Measurements from ENCODE around the gene KCNIP4. TPM values are rescaled to one million over a fixed set of nuclear protein-coding genes. Genes with fewer than 3 reads are reported as not detected.

The KCNIP4 gene
- polyA plus RNA-seq, 2 donors, result 0.12 TPM; not detected in 1

DNA sequence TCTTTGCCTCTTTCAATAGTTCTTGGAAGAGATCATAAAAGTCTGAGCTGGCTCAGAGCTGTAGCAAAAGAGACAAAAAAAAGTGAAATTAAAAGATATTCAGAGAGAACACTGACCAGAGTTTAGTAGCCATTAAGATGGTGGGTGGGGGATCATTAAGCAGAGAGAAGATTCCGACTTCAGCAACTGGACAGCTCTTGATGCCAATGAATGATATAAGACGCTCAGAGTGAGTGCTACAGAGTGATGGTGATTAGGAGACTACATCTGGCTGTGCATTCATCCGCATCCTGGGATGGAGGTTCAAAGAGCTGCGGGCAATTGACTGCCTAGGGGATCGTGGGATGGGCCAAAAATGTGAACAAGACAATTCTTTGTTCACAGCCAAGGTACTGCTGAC is 1069.8 kb downstream of the KCNIP4 start:
- Histone ChIP-seq H3K36me3 (ENCODE audit: control insufficient read depth in 2 of 2, insufficient read depth in 2 of 2, low read length in 1 of 2) (no peaks in the 10 kb centered on the region), H3K4me3 (ENCODE audit: low read depth in 1 of 2, low read length in 2 of 2) (no peak overlapping the region), H3K9me3 (ENCODE audit: control insufficient read depth in 2 of 2, insufficient read depth in 1 of 2, low read depth in 1 of 2, low read length in 1 of 2) (no peaks in the 10 kb centered on the region), H3K27ac (ENCODE audit: low read depth in 2 of 2, low read length in 1 of 2) (no peak overlapping the region), H3K4me1 (ENCODE audit: control insufficient read depth in 2 of 2, insufficient read depth in 2 of 2, low read length in 1 of 2) (no peaks in the 10 kb centered on the region), H3K27me3 (ENCODE audit: control insufficient read depth in 1 of 2, insufficient read depth in 2 of 2, low read length in 2 of 2) (no peaks in the 10 kb centered on the region)
- WGBS, 2 donors, result 68 to 77% methylated on average over 5 of the region's 5 CpGs

DNA sequence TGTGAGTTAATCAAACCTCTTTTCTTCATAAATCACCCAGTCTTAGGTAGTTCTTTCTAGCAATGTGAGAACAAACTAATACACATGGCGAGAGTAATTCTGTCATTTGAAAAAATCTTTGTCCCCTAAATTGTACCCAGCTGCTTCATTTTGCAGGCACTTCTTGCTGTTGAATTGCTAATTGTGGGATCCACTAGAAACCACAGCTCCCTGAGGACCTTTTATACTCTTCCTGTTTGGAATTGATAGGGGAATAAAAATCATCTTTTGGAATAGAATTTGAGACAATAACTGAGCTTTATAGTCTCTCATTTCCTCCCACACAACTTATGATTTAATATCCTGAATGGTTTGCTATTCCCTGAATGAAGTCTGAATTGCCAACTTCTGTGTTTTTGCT is 1078.1 kb downstream of the KCNIP4 start:
- WGBS, 2 donors, result 73 to 81% methylated on average over 1 of the region's 1 CpG
- Histone ChIP-seq H3K27ac (ENCODE audit: low read depth in 2 of 2, low read length in 1 of 2) (no peak overlapping the region), H3K9me3 (ENCODE audit: control insufficient read depth in 2 of 2, insufficient read depth in 1 of 2, low read depth in 1 of 2, low read length in 1 of 2) (no peaks in the 10 kb centered on the region), H3K4me1 (ENCODE audit: control insufficient read depth in 2 of 2, insufficient read depth in 2 of 2, low read length in 1 of 2) (no peaks in the 10 kb centered on the region), H3K4me3 (ENCODE audit: low read depth in 1 of 2, low read length in 2 of 2) (no peak overlapping the region), H3K36me3 (ENCODE audit: control insufficient read depth in 2 of 2, insufficient read depth in 2 of 2, low read length in 1 of 2) (no peaks in the 10 kb centered on the region), H3K27me3 (ENCODE audit: control insufficient read depth in 1 of 2, insufficient read depth in 2 of 2, low read length in 2 of 2) (no peaks in the 10 kb centered on the region)

DNA sequence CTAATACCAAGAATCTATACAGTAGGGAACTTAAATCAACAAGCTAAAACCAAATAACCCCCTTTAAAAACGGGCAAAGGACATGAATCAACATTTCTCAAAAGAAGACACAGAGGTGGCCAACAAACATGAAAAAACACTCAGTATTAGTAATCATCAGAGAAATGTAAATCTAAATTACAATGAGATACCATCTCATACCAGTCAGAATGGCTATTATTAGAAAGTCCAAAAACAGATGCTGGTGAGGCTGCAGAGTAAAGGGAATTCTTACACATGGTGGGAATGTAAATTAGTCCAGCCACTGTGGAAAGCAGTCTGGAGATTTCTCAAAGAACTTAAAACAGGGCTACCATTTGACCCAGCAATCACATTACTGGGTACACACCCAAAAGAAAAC is 1080.5 kb downstream of the KCNIP4 start:
- no peak overlapping the region for H3K4me3 ChIP-seq (ENCODE audit: low read depth in 1 of 2, low read length in 2 of 2)
- H3K9me3 ChIP-seq (ENCODE audit: control insufficient read depth in 2 of 2, insufficient read depth in 1 of 2, low read depth in 1 of 2, low read length in 1 of 2), result no peaks in the 10 kb centered on the region
- H3K27ac ChIP-seq (ENCODE audit: low read depth in 2 of 2, low read length in 1 of 2), result no peak overlapping the region
- no peaks in the 10 kb centered on the region for H3K27me3 ChIP-seq (ENCODE audit: control insufficient read depth in 1 of 2, insufficient read depth in 2 of 2, low read length in 2 of 2)
- H3K4me1 ChIP-seq (ENCODE audit: control insufficient read depth in 2 of 2, insufficient read depth in 2 of 2, low read length in 1 of 2), result no peaks in the 10 kb centered on the region
- WGBS, 2 donors, result 21 to 52% methylated on average over 1 of the region's 1 CpG
- H3K36me3 ChIP-seq (ENCODE audit: control insufficient read depth in 2 of 2, insufficient read depth in 2 of 2, low read length in 1 of 2), result no peaks in the 10 kb centered on the region

DNA sequence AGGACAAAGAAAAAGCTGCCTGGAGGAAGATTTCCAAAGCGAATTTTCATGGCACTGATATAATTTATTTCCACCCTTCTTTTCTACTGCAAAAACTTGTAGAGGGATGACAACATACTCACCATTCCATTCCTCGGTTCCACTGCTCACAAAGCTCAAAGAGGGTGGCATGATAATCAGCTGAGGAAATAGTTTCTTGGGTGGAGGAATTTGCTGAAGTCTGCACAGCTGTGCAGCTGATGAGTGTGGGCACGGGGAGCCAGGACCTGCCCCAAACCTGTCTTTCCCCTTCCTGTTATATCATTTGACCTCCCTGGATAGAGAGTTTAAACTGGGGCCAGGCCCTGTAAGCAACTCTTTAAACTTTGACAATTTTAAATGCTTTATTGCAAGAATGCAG is 1087.7 kb downstream of the KCNIP4 start:
- Histone ChIP-seq H3K36me3 (ENCODE audit: control insufficient read depth in 2 of 2, insufficient read depth in 2 of 2, low read length in 1 of 2) (no peaks in the 10 kb centered on the region), H3K27me3 (ENCODE audit: control insufficient read depth in 1 of 2, insufficient read depth in 2 of 2, low read length in 2 of 2) (no peaks in the 10 kb centered on the region), H3K4me1 (ENCODE audit: control insufficient read depth in 2 of 2, insufficient read depth in 2 of 2, low read length in 1 of 2) (no peaks in the 10 kb centered on the region), H3K4me3 (ENCODE audit: low read depth in 1 of 2, low read length in 2 of 2) (no peak overlapping the region), H3K27ac (ENCODE audit: low read depth in 2 of 2, low read length in 1 of 2) (no peak overlapping the region), H3K9me3 (ENCODE audit: control insufficient read depth in 2 of 2, insufficient read depth in 1 of 2, low read depth in 1 of 2, low read length in 1 of 2) (no peaks in the 10 kb centered on the region)
- WGBS, 2 donors, result 67 to 70% methylated on average over 3 of the region's 3 CpGs

DNA sequence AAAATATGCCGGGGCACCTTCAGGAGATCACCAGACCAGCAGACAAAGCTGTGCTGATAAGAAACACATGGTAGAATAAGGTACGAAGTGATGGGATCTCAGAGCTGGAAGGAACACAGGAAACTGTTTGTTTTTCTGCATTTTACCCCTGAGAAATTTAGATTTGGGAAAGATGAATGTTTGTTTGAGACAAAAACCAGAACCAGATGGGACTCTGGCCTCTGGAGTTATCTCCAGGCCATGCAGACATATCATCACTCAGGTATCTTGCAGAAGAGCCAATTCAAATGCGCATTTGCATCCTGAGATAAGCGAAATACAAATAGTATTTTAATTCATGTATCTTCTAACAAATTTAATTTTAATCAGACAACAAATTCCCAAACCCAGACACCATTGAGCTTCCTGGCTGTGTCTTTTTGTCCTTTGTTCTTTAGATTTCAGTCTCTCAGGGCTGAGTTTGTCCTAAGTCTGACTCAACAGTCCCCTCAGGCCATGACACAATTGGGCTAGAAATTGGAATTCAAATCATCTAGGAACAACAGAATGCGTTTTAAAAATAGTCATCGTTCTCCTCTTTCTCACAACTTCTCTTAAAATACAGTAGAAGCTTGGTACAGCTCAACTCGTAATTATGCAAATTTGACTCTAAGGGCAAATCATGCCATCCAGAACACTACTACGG is 1089.3 kb downstream of the KCNIP4 start:
- H3K4me3 ChIP-seq (ENCODE audit: low read depth in 1 of 2, low read length in 2 of 2), result no peak overlapping the region
- H3K9me3 ChIP-seq (ENCODE audit: control insufficient read depth in 2 of 2, insufficient read depth in 1 of 2, low read depth in 1 of 2, low read length in 1 of 2), result no peaks in the 10 kb centered on the region
- no peaks in the 10 kb centered on the region for H3K27me3 ChIP-seq (ENCODE audit: control insufficient read depth in 1 of 2, insufficient read depth in 2 of 2, low read length in 2 of 2)
- H3K4me1 ChIP-seq (ENCODE audit: control insufficient read depth in 2 of 2, insufficient read depth in 2 of 2, low read length in 1 of 2), result no peaks in the 10 kb centered on the region
- no peak overlapping the region for H3K27ac ChIP-seq (ENCODE audit: low read depth in 2 of 2, low read length in 1 of 2)
- WGBS, 2 donors, result 74 to 79% methylated on average over 8 of the region's 8 CpGs
- no peaks in the 10 kb centered on the region for H3K36me3 ChIP-seq (ENCODE audit: control insufficient read depth in 2 of 2, insufficient read depth in 2 of 2, low read length in 1 of 2)

DNA sequence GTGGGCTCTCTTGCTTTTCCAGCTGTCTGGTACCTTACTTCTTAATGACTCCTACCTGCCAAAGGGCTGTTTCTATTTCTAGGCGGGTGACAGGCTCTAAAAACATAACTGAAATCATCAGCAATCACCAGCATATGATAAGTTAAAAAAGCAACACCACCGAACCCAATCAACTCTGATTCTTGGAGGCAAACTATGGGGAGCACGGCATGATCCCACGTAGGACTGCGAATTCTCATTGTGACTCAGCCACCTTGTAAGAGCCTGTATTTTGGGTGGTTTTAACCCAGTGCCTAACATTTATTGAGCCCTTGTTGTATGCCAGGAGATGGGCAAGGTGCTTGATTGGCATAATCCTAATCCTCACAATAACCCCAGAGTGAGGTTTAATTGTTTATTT is 1091.5 kb downstream of the KCNIP4 start:
- Histone ChIP-seq H3K36me3 (ENCODE audit: control insufficient read depth in 2 of 2, insufficient read depth in 2 of 2, low read length in 1 of 2) (no peaks in the 10 kb centered on the region), H3K27me3 (ENCODE audit: control insufficient read depth in 1 of 2, insufficient read depth in 2 of 2, low read length in 2 of 2) (no peaks in the 10 kb centered on the region), H3K4me1 (ENCODE audit: control insufficient read depth in 2 of 2, insufficient read depth in 2 of 2, low read length in 1 of 2) (no peaks in the 10 kb centered on the region), H3K27ac (ENCODE audit: low read depth in 2 of 2, low read length in 1 of 2) (no peak overlapping the region), H3K4me3 (ENCODE audit: low read depth in 1 of 2, low read length in 2 of 2) (no peak overlapping the region), H3K9me3 (ENCODE audit: control insufficient read depth in 2 of 2, insufficient read depth in 1 of 2, low read depth in 1 of 2, low read length in 1 of 2) (no peaks in the 10 kb centered on the region)
- WGBS, 2 donors, result 87 to 88% methylated on average over 5 of the region's 5 CpGs

DNA sequence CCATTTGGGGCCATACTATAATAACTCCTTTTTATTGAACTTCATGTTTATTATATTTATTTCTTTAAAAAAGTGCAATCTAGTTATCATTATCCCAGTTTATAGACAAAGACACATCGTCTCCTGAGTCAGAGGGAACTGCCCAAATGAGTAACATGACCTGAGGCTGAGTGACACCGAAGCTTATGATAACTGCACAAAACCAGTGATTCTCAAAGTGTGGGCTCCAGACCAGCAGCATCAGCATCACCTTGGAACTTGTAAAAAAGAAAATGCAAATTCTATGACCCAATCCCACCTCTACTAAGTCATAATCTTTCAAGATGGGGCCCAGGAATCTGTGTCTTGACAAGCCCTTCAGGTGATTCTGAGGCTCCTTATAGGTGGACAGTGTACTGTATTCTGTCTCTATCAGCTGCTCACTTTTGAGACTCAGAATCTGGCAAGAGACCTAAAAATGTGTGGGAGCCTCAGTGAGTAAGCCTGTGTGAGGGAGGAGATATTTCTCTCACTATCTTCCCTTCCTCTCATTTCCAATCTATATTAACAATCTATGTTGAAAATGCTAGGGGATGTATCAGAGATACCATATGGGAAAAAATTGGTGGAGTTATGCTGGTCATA is 1101.3 kb downstream of the KCNIP4 start:
- Histone ChIP-seq H3K27ac (ENCODE audit: low read depth in 2 of 2, low read length in 1 of 2) (no peak overlapping the region), H3K9me3 (ENCODE audit: control insufficient read depth in 2 of 2, insufficient read depth in 1 of 2, low read depth in 1 of 2, low read length in 1 of 2) (no peaks in the 10 kb centered on the region), H3K4me3 (ENCODE audit: low read depth in 1 of 2, low read length in 2 of 2) (no peak overlapping the region), H3K36me3 (ENCODE audit: control insufficient read depth in 2 of 2, insufficient read depth in 2 of 2, low read length in 1 of 2) (no peaks in the 10 kb centered on the region), H3K4me1 (ENCODE audit: control insufficient read depth in 2 of 2, insufficient read depth in 2 of 2, low read length in 1 of 2) (no peaks in the 10 kb centered on the region), H3K27me3 (ENCODE audit: control insufficient read depth in 1 of 2, insufficient read depth in 2 of 2, low read length in 2 of 2) (no peaks in the 10 kb centered on the region)
- 22 to 24% methylated on average over 2 of the region's 2 CpGs for WGBS, 2 donors

DNA sequence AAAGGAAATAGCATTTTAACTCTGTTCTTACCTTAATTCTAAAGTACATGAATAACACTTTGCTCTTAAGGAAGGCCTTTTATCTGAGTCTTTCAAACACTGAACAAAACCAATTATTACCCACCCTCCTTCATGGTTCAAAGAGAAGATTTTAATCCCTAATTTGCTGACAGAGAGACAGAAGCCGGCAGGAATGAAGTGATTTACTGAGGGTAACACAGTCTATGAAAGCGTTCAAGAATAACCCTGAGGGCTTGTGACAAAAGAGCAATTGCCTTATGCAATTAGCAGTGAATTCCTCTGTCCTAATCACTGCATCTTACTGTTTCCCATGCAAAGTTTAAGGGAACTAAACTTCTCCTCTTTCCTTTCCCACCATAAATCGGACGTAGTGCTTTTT is 1104.3 kb downstream of the KCNIP4 start:
- no peaks in the 10 kb centered on the region for H3K36me3 ChIP-seq (ENCODE audit: control insufficient read depth in 2 of 2, insufficient read depth in 2 of 2, low read length in 1 of 2)
- H3K27me3 ChIP-seq (ENCODE audit: control insufficient read depth in 1 of 2, insufficient read depth in 2 of 2, low read length in 2 of 2), result no peaks in the 10 kb centered on the region
- WGBS, 2 donors, result 54 to 61% methylated on average over 4 of the region's 4 CpGs
- no peak overlapping the region for H3K27ac ChIP-seq (ENCODE audit: low read depth in 2 of 2, low read length in 1 of 2)
- no peaks in the 10 kb centered on the region for H3K9me3 ChIP-seq (ENCODE audit: control insufficient read depth in 2 of 2, insufficient read depth in 1 of 2, low read depth in 1 of 2, low read length in 1 of 2)
- no peak overlapping the region for H3K4me3 ChIP-seq (ENCODE audit: low read depth in 1 of 2, low read length in 2 of 2)
- H3K4me1 ChIP-seq (ENCODE audit: control insufficient read depth in 2 of 2, insufficient read depth in 2 of 2, low read length in 1 of 2), result peaks cover 0 to 2% of the 10 kb centered on the region in 2 donors

DNA sequence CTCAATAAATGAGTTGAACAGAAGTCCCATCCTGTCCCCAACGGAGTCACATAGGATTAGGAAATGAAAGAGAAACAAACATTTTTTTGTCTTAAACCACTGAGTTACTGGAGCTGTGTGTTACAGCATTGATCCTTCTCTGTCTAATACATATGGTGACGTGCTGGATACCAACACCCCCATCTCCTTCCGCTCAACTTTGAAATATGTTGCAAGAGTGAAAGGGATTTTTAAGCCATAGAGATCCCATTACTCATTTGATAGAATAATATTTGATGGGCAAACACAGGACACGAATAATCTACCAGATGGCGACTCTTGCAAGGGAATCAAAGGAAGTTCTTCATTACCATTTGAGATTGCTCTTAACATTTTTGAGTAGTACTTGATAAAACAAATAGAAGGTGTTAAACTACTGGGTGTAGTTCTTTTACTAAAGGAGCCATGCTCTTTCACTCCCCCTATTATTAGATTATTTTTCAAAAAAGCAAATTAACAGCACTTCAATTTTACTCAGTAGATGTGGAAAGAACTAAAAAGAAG is 1107.9 kb downstream of the KCNIP4 start:
- Histone ChIP-seq H3K27ac (ENCODE audit: low read depth in 2 of 2, low read length in 1 of 2) (no peak overlapping the region), H3K36me3 (ENCODE audit: control insufficient read depth in 2 of 2, insufficient read depth in 2 of 2, low read length in 1 of 2) (no peaks in the 10 kb centered on the region), H3K4me1 (ENCODE audit: control insufficient read depth in 2 of 2, insufficient read depth in 2 of 2, low read length in 1 of 2) (peaks cover 0 to 2% of the 10 kb centered on the region in 2 donors), H3K4me3 (ENCODE audit: low read depth in 1 of 2, low read length in 2 of 2) (no peak overlapping the region), H3K27me3 (ENCODE audit: control insufficient read depth in 1 of 2, insufficient read depth in 2 of 2, low read length in 2 of 2) (no peaks in the 10 kb centered on the region), H3K9me3 (ENCODE audit: control insufficient read depth in 2 of 2, insufficient read depth in 1 of 2, low read depth in 1 of 2, low read length in 1 of 2) (no peaks in the 10 kb centered on the region)
- WGBS, 2 donors, result 67 to 80% methylated on average over 5 of the region's 5 CpGs

DNA sequence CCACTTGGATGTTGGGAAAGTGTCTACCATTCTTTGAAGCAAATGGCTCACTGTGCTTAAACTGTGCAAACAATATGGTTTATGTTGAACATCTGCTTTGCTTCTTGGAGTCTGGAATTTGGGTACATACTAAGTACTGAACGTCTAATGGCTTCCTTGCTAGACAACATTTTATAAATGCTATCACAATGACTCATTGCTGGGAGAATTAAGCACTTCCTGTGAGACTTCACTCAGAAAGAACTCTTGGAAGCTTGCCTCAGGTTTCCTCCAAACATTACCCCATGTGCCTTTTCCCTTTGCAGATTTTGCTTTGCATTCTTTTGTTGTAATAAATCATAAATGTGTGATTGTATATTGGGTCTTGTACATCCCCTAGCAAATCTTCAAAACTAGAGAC is 1108.6 kb downstream of the KCNIP4 start:
- no peaks in the 10 kb centered on the region for H3K36me3 ChIP-seq (ENCODE audit: control insufficient read depth in 2 of 2, insufficient read depth in 2 of 2, low read length in 1 of 2)
- no peaks in the 10 kb centered on the region for H3K27me3 ChIP-seq (ENCODE audit: control insufficient read depth in 1 of 2, insufficient read depth in 2 of 2, low read length in 2 of 2)

More for the DNA sequence above, 1108.6 kb downstream of the KCNIP4 start:
- Histone ChIP-seq H3K9me3 (ENCODE audit: control insufficient read depth in 2 of 2, insufficient read depth in 1 of 2, low read depth in 1 of 2, low read length in 1 of 2) (no peaks in the 10 kb centered on the region), H3K4me3 (ENCODE audit: low read depth in 1 of 2, low read length in 2 of 2) (no peak overlapping the region), H3K4me1 (ENCODE audit: control insufficient read depth in 2 of 2, insufficient read depth in 2 of 2, low read length in 1 of 2) (peaks cover 0 to 2% of the 10 kb centered on the region in 2 donors), H3K27ac (ENCODE audit: low read depth in 2 of 2, low read length in 1 of 2) (no peak overlapping the region)
- 5 to 6% methylated on average over 1 of the region's 1 CpG for WGBS, 2 donors
